IMR-90 (cell line): ENCODE measurements around the gene CXCR3. TPM values are rescaled to one million over a fixed set of nuclear protein-coding genes. Genes with fewer than 3 reads are reported as not detected.

Experiments
- ATAC-seq: fragments of 200-7000 bp; cut with Tn5 transposase; 2 replicates; pipeline ENCODE4 v1.9.1; 2020; ENCODE audit warnings: low read depth, mild to moderate bottlenecking, moderate library complexity
- BruUV-seq: library from RNA; stranded (reverse); fragments of 400-500 nt; replicated peaks from 2 replicates; lab custom pipeline; 2021; lab: Mats Ljungman, UMichigan
- CTCF ChIA-PET: fragments of 300-600 bp; formaldehyde crosslinking; extraction: SDS; loops from one replicate; lab custom pipeline; 2021; ENCODE audit warnings: antibody characterized with exemption; lab: Yijun Ruan, JAX
- POLR2A ChIA-PET: fragments of 300-600 bp; sonication (Branson Sonifier 250); formaldehyde crosslinking; loops from one replicate; lab custom pipeline; 2022; ENCODE audit warnings: antibody characterized with exemption; ENCODE audit not compliant: unreplicated experiment; lab: Charles Lee
- DNase-seq: peaks from one replicate; pipeline ENCODE4 v3.0.0; 2013
- H2AFZ ChIP-seq: replicated peaks from 2 replicates; pipeline ENCODE3; 2013; ENCODE audit warnings: low read length, mild to moderate bottlenecking; ENCODE audit not compliant: poor library complexity
- H2AK5ac ChIP-seq: 2 replicates; pipeline ENCODE4 v1.6.1; 2013; ENCODE audit warnings: low read depth, low read length, inconsistent platforms
- H2AK9ac ChIP-seq: replicated peaks from 2 replicates; pipeline ENCODE3; 2013; ENCODE audit warnings: mild to moderate bottlenecking, low read depth, low read length, moderate library complexity; ENCODE audit not compliant: poor library complexity
- H2BK120ac ChIP-seq: 2 replicates; pipeline ENCODE4 v1.6.1; 2013; ENCODE audit warnings: low read depth, low read length, inconsistent platforms
- H2BK15ac ChIP-seq: 3 replicates; pipeline ENCODE4 v1.6.1; 2013; ENCODE audit warnings: low read depth, low read length, inconsistent platforms
- H2BK20ac ChIP-seq: 2 replicates; pipeline ENCODE4 v1.6.1; 2013; ENCODE audit warnings: low read depth, mild to moderate bottlenecking, inconsistent platforms, low read length, moderate library complexity
- H2BK5ac ChIP-seq: 2 replicates; pipeline ENCODE4 v1.6.1; 2013; ENCODE audit warnings: mild to moderate bottlenecking, low read depth, low read length, inconsistent platforms; ENCODE audit not compliant: poor library complexity, severe bottlenecking
- H3K14ac ChIP-seq: replicated peaks from 2 replicates; pipeline ENCODE4 v1.6.1; 2013; ENCODE audit warnings: low read depth, low read length, inconsistent platforms
- H3K18ac ChIP-seq: 2 replicates; pipeline ENCODE4 v1.6.1; 2013; ENCODE audit warnings: low read depth, low read length, control low read depth
- H3K23ac ChIP-seq: 2 replicates; pipeline ENCODE4 v1.6.1; 2013; ENCODE audit warnings: low read depth, low read length, inconsistent platforms
- H3K27ac ChIP-seq: 2 replicates; pipeline ENCODE4 v1.5.1; 2013; ENCODE audit warnings: mild to moderate bottlenecking, control low read depth, low read length; ENCODE audit not compliant: insufficient read depth
- H3K27me3 ChIP-seq: 2 replicates; pipeline ENCODE4 v1.6.1; 2013; ENCODE audit warnings: low read length; ENCODE audit not compliant: control insufficient read depth, insufficient read depth
- H3K36me3 ChIP-seq: 2 replicates; pipeline ENCODE4 v1.6.1; 2013; ENCODE audit warnings: low read length, mixed read lengths; ENCODE audit not compliant: control insufficient read depth, insufficient read depth
- H3K4ac ChIP-seq: 2 replicates; pipeline ENCODE4 v1.6.1; 2013; ENCODE audit warnings: low read depth, low read length, inconsistent platforms
- H3K4me1 ChIP-seq: 2 replicates; pipeline ENCODE4 v1.6.1; 2013; ENCODE audit warnings: low read length, mixed read lengths; ENCODE audit not compliant: control insufficient read depth, insufficient read depth
- H3K4me2 ChIP-seq: 2 replicates; pipeline ENCODE4 v1.6.1; 2013; ENCODE audit warnings: low read depth, mild to moderate bottlenecking, control low read depth, low read length, moderate library complexity
- H3K4me3 ChIP-seq: 2 replicates; pipeline ENCODE4 v1.5.1; 2013; ENCODE audit warnings: low read depth, mild to moderate bottlenecking, control low read depth, low read length, moderate library complexity; ENCODE audit not compliant: insufficient read depth
- H3K56ac ChIP-seq: 2 replicates; pipeline ENCODE4 v1.6.1; 2013; ENCODE audit warnings: low read length, inconsistent platforms; ENCODE audit not compliant: insufficient read depth; ENCODE audit errors: extremely low read depth
- H3K79me1 ChIP-seq, 2 experiments: 2 replicates each; pipeline ENCODE4 v1.6.1; 2013; ENCODE audit warnings: low read length in 2 of 2, inconsistent platforms in 1 of 2, low read depth in 1 of 2
- H3K9ac ChIP-seq: 2 replicates; pipeline ENCODE4 v1.6.1; 2013; ENCODE audit warnings: low read depth, low read length, control low read depth
- H3K9me1 ChIP-seq: 2 replicates; pipeline ENCODE4 v1.6.1; 2013; ENCODE audit warnings: low read length, inconsistent platforms; ENCODE audit not compliant: insufficient read depth
- H3K9me3 ChIP-seq: 2 replicates; pipeline ENCODE4 v1.6.1; 2013; ENCODE audit warnings: low read length; ENCODE audit not compliant: control insufficient read depth, insufficient read depth
- H4K20me1 ChIP-seq: 2 replicates; pipeline ENCODE4 v1.6.1; 2013; ENCODE audit warnings: low read length, inconsistent platforms; ENCODE audit not compliant: insufficient read depth
- H4K5ac ChIP-seq: 2 replicates; pipeline ENCODE4 v1.6.1; 2013; ENCODE audit warnings: mild to moderate bottlenecking, low read depth, low read length, control low read depth
- H4K8ac ChIP-seq, 2 experiments: 2 replicates each; pipeline ENCODE4 v1.6.1; 2013; ENCODE audit warnings: low read depth in 2 of 2, low read length in 2 of 2, control low read depth in 1 of 2, inconsistent platforms in 1 of 2
- H4K91ac ChIP-seq: 2 replicates; pipeline ENCODE4 v1.6.1; 2013; ENCODE audit warnings: low read depth, low read length, inconsistent platforms; ENCODE audit not compliant: insufficient read depth
- BHLHE40 ChIP-seq: fragments of 150-350 bp; IDR thresholded peaks from 2 replicates; pipeline ENCODE4 v1.6.1; 2016; ENCODE audit warnings: mild to moderate bottlenecking, low read depth, low read length
- CEBPB ChIP-seq: IDR thresholded peaks from 2 replicates; pipeline ENCODE4 v1.6.1; 2012; ENCODE audit warnings: low read depth, low read length, improper control_type of control experiment
- CHD1 ChIP-seq: IDR thresholded peaks from 2 replicates; pipeline ENCODE4 v1.6.1; 2012; ENCODE audit warnings: low read depth, low read length, improper control_type of control experiment
- FOS ChIP-seq: fragments of 150-350 bp; IDR thresholded peaks from 2 replicates; pipeline ENCODE4 v1.6.1; 2016; ENCODE audit warnings: low read depth, low read length
- MAZ ChIP-seq: IDR thresholded peaks from 2 replicates; pipeline ENCODE4 v1.6.1; 2012; ENCODE audit warnings: low read depth, mild to moderate bottlenecking, low read length, improper control_type of control experiment, moderate library complexity, borderline replicate concordance
- MXI1 ChIP-seq: IDR thresholded peaks from 2 replicates; pipeline ENCODE4 v1.6.1; 2012; ENCODE audit warnings: low read depth, mild to moderate bottlenecking, low read length, moderate library complexity, borderline replicate concordance
- NFE2L2 ChIP-seq: fragments of 150-350 bp; IDR thresholded peaks from 2 replicates; pipeline ENCODE4 v1.6.1; 2016; ENCODE audit warnings: low read depth, mild to moderate bottlenecking, low read length
- RFX5 ChIP-seq: IDR thresholded peaks from 2 replicates; pipeline ENCODE4 v1.8.0; 2012; ENCODE audit warnings: low read depth, mild to moderate bottlenecking, low read length, moderate library complexity
- SMC3 ChIP-seq: fragments of 150-350 bp; IDR thresholded peaks from 2 replicates; pipeline ENCODE4 v1.6.1; 2016; ENCODE audit warnings: low read depth, mild to moderate bottlenecking, antibody characterized with exemption, low read length, moderate library complexity
- WGBS, 2 experiments: methylation state at CpG; one replicate each; pipeline versions ENCODE4 v1.1.5 to v1.1.7; 2013; ENCODE audit warnings: missing lambda C conversion rate in 2 of 2; ENCODE audit not compliant: insufficient read length in 1 of 2; ENCODE audit errors: extremely low coverage in 2 of 2; 5-methylcytosine and 5-hydroxymethylcytosine counted together
- dilution Hi-C: fragments of 300-500 bp; cut with HindIII; formaldehyde crosslinking; loops from one replicate; pipeline ENCODE4 v1.14.3; 2018; ENCODE audit warnings: low sequenced_read_pairs; ENCODE audit not compliant: unreplicated experiment
- in situ Hi-C: fragments of 300-500 bp; cut with MboI; formaldehyde crosslinking; loops from 3 replicates; pipeline ENCODE4 v1.14.3; 2019; ENCODE audit warnings: low sequenced_read_pairs, inconsistent platforms, mixed read lengths
- intact Hi-C: fragments of 100-400 bp; cut with micrococcal nuclease; formaldehyde crosslinking; loops from 2 replicates; pipeline ENCODE4 v1.10.0; 2022
- polyA plus RNA-seq, 3 experiments: library from polyadenylated mRNA; depleted of rRNA; stranded (reverse); fragments of >200 nt; gene quantifications; 2 replicates each; pipeline ENCODE4 v1.2.3, GENCODE V29; 2012; ENCODE audit warnings: low replicate concordance in 1 of 3
- total RNA-seq: library from RNA; depleted of rRNA; stranded (reverse); fragments of >200 nt; gene quantifications from 2 replicates; pipeline ENCODE4 v1.2.3, GENCODE V29; 2012
- TF ChIP-seq, protein P1 (sequence below): fragments of 150-350 bp; IDR thresholded peaks from 2 replicates; pipeline ENCODE4 v1.6.1; 2017; ENCODE audit warnings: mild to moderate bottlenecking, antibody characterized with exemption, low read length, low read depth
- TF ChIP-seq, protein P2 (sequence below): conservative IDR thresholded peaks from 2 replicates; pipeline ENCODE4 v1.5.1; 2012; ENCODE audit warnings: mild to moderate bottlenecking, low read depth, low read length, improper control_type of control experiment
- TF ChIP-seq, protein P3 (sequence below): fragments of 150-350 bp; IDR thresholded peaks from 2 replicates; pipeline ENCODE4 v1.6.1; 2016; ENCODE audit warnings: low read depth, mild to moderate bottlenecking, low read length, moderate library complexity, borderline replicate concordance

Gene CXCR3
- total and polyA plus RNA-seq, 2 of the 4 experiments (the other 2 are of a cell fraction), result not detected

DNA sequence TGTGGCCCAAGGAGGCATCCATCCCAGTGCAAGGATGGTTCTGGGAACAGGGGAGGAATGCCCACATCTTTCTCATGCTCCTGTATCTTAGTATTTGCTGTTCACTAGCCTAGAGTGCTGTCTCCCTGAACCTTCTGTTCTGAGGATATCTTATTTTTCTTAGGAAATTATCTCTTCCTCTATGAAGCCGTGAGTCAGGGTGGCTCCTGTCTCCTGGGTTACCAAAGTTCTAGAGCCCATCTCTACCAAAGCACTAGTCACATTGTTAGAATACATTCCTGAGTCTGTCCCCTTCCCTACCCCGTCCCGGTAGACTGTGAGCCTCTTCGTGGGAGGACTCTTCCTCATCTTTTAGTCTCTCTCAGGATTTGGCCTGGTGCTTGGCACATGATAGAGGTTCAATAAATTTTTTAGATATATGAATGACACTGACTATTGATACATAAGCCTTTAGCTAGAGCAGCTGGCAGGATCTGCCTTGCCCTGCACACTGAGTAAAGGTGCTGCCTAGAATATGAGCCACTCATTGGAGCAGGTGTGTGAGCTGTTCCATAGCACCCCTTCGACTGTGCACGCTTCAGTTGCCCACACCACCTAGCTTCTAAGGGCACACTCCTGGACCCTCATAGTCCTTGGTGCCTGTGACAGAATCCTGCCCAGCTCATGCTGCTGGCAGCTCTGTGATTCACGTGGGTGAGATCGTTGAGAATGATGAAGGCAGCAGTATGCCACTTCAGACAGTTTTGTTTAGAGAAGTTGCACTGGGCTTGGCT, 13.3 kb downstream of the CXCR3 start:
- no peaks in the 10 kb centered on the region for H3K9me1 ChIP-seq
- no peak overlapping the region for H2AK9ac ChIP-seq
- intact Hi-C loops, result no loop called here
- no peak overlapping the region for H3K4ac ChIP-seq
- ATAC-seq, result no peak
- no peak for DNase-seq
- ChIA-PET POLR2A (no interaction called here), CTCF (interaction anchor here (0.6 kb wide), 1 partner anchor 965 kb away, joined by 3 read pairs; no protein-coding TSS in a partner anchor)
- peaks cover 2% of the 10 kb centered on the region for H3K27me3 ChIP-seq
- no peak overlapping the region for H3K9ac ChIP-seq
- H4K5ac ChIP-seq, result no peak overlapping the region
- no peak overlapping the region for H2BK15ac ChIP-seq
- H3K14ac ChIP-seq, result no peak overlapping the region
- H4K91ac ChIP-seq, result no peak overlapping the region
- BruUV-seq, result no TSS peak
- no peak overlapping the region for H2BK20ac ChIP-seq
- H4K20me1 ChIP-seq, result no peaks in the 10 kb centered on the region
- no peak overlapping the region for H2AFZ ChIP-seq
- H3K4me3 ChIP-seq, result no peak overlapping the region
- peaks cover 36% of the 10 kb centered on the region for H3K36me3 ChIP-seq
- H3K23ac ChIP-seq, result no peak overlapping the region
- no peak overlapping the region for H3K27ac ChIP-seq
- 90% methylated on average over 2 of the region's 8 CpGs; no CpG with 5 or more reads in 1 of the 2 experiments for WGBS, 2 experiments
- H2BK5ac ChIP-seq, result no peak overlapping the region
- H3K4me2 ChIP-seq, result no peak overlapping the region
- H2AK5ac ChIP-seq, result no peak overlapping the region
- in situ Hi-C loops, result no loop called here
- no peaks in the 10 kb centered on the region for H3K79me1 ChIP-seq
- TF ChIP-seq CHD1 (no peak), SMC3 (no peak), MXI1 (no peak), RFX5 (no peak), NFE2L2 (no peak), CEBPB (no peak), MAZ (no peak), FOS (no peak), BHLHE40 (no peak)
- TF ChIP-seq, protein P1, sequence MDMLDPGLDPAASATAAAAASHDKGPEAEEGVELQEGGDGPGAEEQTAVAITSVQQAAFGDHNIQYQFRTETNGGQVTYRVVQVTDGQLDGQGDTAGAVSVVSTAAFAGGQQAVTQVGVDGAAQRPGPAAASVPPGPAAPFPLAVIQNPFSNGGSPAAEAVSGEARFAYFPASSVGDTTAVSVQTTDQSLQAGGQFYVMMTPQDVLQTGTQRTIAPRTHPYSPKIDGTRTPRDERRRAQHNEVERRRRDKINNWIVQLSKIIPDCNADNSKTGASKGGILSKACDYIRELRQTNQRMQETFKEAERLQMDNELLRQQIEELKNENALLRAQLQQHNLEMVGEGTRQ, result no peak
- TF ChIP-seq, protein P2, sequence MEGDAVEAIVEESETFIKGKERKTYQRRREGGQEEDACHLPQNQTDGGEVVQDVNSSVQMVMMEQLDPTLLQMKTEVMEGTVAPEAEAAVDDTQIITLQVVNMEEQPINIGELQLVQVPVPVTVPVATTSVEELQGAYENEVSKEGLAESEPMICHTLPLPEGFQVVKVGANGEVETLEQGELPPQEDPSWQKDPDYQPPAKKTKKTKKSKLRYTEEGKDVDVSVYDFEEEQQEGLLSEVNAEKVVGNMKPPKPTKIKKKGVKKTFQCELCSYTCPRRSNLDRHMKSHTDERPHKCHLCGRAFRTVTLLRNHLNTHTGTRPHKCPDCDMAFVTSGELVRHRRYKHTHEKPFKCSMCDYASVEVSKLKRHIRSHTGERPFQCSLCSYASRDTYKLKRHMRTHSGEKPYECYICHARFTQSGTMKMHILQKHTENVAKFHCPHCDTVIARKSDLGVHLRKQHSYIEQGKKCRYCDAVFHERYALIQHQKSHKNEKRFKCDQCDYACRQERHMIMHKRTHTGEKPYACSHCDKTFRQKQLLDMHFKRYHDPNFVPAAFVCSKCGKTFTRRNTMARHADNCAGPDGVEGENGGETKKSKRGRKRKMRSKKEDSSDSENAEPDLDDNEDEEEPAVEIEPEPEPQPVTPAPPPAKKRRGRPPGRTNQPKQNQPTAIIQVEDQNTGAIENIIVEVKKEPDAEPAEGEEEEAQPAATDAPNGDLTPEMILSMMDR, result no peak
- TF ChIP-seq, protein P3, sequence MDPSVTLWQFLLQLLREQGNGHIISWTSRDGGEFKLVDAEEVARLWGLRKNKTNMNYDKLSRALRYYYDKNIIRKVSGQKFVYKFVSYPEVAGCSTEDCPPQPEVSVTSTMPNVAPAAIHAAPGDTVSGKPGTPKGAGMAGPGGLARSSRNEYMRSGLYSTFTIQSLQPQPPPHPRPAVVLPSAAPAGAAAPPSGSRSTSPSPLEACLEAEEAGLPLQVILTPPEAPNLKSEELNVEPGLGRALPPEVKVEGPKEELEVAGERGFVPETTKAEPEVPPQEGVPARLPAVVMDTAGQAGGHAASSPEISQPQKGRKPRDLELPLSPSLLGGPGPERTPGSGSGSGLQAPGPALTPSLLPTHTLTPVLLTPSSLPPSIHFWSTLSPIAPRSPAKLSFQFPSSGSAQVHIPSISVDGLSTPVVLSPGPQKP, result no peak
- no peak overlapping the region for H4K8ac ChIP-seq
- no peak overlapping the region for H3K18ac ChIP-seq
- H3K4me1 ChIP-seq, result no peaks in the 10 kb centered on the region
- H3K56ac ChIP-seq, result no peak overlapping the region
- no peak overlapping the region for H2BK120ac ChIP-seq
- H3K9me3 ChIP-seq, result peaks cover 13% of the 10 kb centered on the region
- dilution Hi-C loops, result no loop called here
